Left lung (tissue), 10 donors: ENCODE data around the gene WDR7. TPM values are rescaled to one million over a fixed set of nuclear protein-coding genes. Genes with fewer than 3 reads are reported as not detected.

Experiments
- ATAC-seq: fragments of 200-7000 bp; cut with Tn5 transposase; one replicate; pipeline ENCODE4 v1.9.1; 2020; ENCODE audit warnings: moderate library complexity
- DNase-seq, 4 donors: peaks; one replicate each; pipeline ENCODE4 v3.0.0-alpha.2; 2013 to 2020
- H3K27ac ChIP-seq, 2 donors: fragments of 200-600 bp; sonication (generic) in 1 of 2; one replicate each; pipeline versions ENCODE4 v1.5.0 to v1.8.0; 2020 to 2021
- H3K27me3 ChIP-seq, 2 donors: fragments of 200-600 bp; sonication (generic) in 1 of 2; one replicate each; pipeline versions ENCODE4 v1.5.0 to v1.8.0; 2020 to 2021
- H3K36me3 ChIP-seq, 2 donors: fragments of 200-600 bp; sonication (generic) in 1 of 2; one replicate each; pipeline versions ENCODE4 v1.5.0 to v1.8.0; 2020 to 2021
- H3K4me1 ChIP-seq, 2 donors: fragments of 200-600 bp; one replicate each; pipeline ENCODE4 v1.8.0; 2021
- H3K4me3 ChIP-seq, 2 donors: fragments of 200-600 bp; sonication (generic) in 1 of 2; one replicate each; pipeline versions ENCODE4 v1.5.0 to v1.8.0; 2020 to 2021; ENCODE audit warnings: mild to moderate bottlenecking in 1 of 2
- H3K9me3 ChIP-seq, 2 donors: fragments of 200-600 bp; sonication (generic) in 1 of 2; one replicate each; pipeline versions ENCODE4 v1.5.0 to v1.8.0; 2020 to 2021
- intact Hi-C, 2 donors: fragments of 100-400 bp; cut with DNase I; formaldehyde crosslinking; loops; one replicate each; pipeline versions ENCODE4 v1.11.2 to v1.14.2; 2022
- polyA plus RNA-seq, 6 donors: library from polyadenylated mRNA; unstranded; fragments of 120-200 nt; gene quantifications; one replicate each; pipeline ENCODE4 v1.2.1, GENCODE V29; 2013; ENCODE audit not compliant: insufficient read length in 6 of 6
- total RNA-seq, 2 donors: library from RNA; stranded (reverse); fragmentation: NEBNext Ultra II Directional; extraction: Animal tissue kit (Norgen Biotek cat#: 25700); gene quantifications; one replicate each; pipeline ENCODE4 v1.2.1, GENCODE V29; 2021
- TF ChIP-seq, protein P1 (sequence below), 2 donors: fragments of 200-600 bp; sonication (generic) in 1 of 2; IDR thresholded peaks; one replicate each; pipeline versions ENCODE4 v1.5.0 to v1.8.0; 2021; ENCODE audit warnings: antibody characterized with exemption in 2 of 2
- donor health status: DM: no; HTN: yes; CAD: no.
- donor health status: DM: no; HTN: no; CAD: no.

The WDR7 gene
- total and polyA plus RNA-seq, 8 donors = 10.9 to 37.7 (median 12.8) TPM

DNA sequence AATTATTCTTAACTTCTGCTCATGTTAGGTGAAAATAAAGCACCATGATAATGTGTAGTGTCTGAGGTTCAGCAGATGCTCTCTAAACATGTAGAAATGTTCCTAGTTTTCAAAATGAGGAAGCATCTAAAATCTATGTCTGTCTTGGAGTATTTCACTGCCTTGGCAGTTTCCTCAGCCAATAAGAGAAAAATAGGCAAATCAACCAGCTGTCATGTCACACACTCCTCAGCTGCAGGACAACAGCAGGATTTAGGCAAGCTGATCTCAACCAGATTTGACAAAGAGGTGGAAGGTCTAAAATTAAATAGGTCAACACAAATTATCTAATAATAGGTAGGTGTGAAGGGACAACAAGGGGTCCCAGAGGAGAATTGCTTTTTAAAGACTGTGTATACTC, 331.6 kb downstream of the WDR7 start:
- no peak for DNase-seq
- Histone ChIP-seq H3K27ac (no peak overlapping the region), H3K9me3 (no peaks in the 10 kb centered on the region), H3K36me3 (no peaks in the 10 kb centered on the region), H3K27me3 (no peaks in the 10 kb centered on the region), H3K4me1 (no peaks in the 10 kb centered on the region), H3K4me3 (no peak overlapping the region)
- no peak for ATAC-seq
- TF ChIP-seq, protein P1, sequence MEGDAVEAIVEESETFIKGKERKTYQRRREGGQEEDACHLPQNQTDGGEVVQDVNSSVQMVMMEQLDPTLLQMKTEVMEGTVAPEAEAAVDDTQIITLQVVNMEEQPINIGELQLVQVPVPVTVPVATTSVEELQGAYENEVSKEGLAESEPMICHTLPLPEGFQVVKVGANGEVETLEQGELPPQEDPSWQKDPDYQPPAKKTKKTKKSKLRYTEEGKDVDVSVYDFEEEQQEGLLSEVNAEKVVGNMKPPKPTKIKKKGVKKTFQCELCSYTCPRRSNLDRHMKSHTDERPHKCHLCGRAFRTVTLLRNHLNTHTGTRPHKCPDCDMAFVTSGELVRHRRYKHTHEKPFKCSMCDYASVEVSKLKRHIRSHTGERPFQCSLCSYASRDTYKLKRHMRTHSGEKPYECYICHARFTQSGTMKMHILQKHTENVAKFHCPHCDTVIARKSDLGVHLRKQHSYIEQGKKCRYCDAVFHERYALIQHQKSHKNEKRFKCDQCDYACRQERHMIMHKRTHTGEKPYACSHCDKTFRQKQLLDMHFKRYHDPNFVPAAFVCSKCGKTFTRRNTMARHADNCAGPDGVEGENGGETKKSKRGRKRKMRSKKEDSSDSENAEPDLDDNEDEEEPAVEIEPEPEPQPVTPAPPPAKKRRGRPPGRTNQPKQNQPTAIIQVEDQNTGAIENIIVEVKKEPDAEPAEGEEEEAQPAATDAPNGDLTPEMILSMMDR (IDR thresholded peaks at IDR 0.05) = no peak
- intact Hi-C loops = no loop called here

DNA sequence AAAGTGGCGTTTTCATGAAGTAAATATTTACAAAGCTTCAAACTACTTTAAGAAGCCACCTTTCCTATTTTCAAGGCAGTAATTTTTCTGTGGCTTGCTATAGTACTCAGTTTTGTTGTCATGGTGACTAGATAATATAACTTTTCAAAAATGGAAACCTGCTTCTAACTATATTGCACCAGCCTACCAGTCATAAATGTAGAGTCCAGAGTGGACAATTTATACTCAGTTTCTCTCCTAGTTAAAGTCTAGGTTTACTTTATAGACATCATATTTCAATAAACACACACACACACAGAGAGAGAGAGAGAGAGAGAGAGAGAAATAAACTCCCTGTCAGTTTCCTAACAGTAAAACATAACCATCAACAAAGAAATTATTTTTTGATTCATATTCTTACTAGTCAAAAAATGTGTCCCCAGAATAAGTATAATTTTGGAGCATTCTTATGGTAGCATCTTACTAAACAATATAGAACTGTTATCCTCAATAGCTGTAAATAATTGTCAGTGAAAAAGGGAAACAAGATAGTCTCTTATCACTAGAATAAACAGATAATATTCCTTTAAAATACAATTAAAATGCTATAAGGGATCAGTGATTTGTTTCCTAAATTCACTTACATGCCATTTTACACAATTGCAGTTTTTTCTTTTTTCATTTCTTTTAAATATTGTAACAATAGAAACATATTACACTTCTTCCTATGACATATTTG, 332.3 kb downstream of the WDR7 start:
- no peak overlapping the region for H3K4me3 ChIP-seq
- no peaks in the 10 kb centered on the region for H3K9me3 ChIP-seq
- H3K27ac ChIP-seq = no peak overlapping the region
- TF ChIP-seq, protein P1 (IDR thresholded peaks at IDR 0.05) = no peak
- no peaks in the 10 kb centered on the region for H3K27me3 ChIP-seq
- DNase-seq (no peak), ATAC-seq (no peak)
- H3K4me1 ChIP-seq = no peaks in the 10 kb centered on the region
- H3K36me3 ChIP-seq = no peaks in the 10 kb centered on the region
- intact Hi-C loops = no loop called here

DNA sequence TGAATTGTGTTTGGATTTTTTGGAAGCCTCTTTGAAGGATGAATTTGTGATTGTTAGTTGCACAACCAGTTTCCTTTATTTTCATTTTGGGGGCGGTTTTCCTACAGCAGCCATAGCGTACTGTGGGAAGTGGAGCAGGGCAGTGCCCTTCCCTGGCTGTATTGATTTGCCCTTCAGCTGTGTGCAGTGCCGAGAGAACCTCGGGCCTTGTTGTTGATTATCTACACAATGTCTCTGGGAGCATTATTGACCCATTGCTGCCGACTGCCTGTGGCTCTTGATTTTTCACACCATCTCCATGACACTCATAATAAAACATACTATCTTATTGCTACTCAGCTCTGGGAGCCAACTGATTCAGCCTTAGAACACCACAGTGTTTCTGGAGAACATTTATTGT, 333.6 kb downstream of the WDR7 start:
- TF ChIP-seq, protein P1 (IDR thresholded peaks at IDR 0.05) = no peak
- no peaks in the 10 kb centered on the region for H3K27me3 ChIP-seq
- no peaks in the 10 kb centered on the region for H3K36me3 ChIP-seq
- no peaks in the 10 kb centered on the region for H3K9me3 ChIP-seq
- H3K27ac ChIP-seq = no peak overlapping the region
- H3K4me1 ChIP-seq = no peaks in the 10 kb centered on the region
- no peak overlapping the region for H3K4me3 ChIP-seq
- DNase-seq = no peak
- no peak for ATAC-seq
- intact Hi-C loops = no loop called here

DNA sequence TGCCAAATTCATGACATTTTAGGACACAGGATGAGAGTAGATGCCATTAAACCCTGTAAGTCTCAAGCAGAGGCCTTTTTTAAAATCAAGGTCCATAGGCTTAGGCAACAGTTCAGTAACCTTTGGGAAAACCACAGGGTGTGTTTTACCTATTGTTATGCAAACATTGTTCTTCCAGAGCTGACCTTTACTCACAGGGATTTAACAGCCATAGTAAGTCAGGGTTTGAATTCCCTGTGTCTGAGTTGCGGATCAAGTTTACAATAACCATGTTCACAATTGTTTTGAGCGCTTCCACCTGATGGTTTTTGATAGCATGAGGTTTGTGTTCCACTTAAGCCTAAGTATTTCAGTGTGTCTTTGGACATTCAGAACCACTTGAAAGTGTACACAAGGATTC, 335.7 kb downstream of the WDR7 start:
- H3K4me1 ChIP-seq = no peaks in the 10 kb centered on the region
- H3K36me3 ChIP-seq = no peaks in the 10 kb centered on the region
- no peak overlapping the region for H3K27ac ChIP-seq
- no peak overlapping the region for H3K4me3 ChIP-seq
- TF ChIP-seq, protein P1 (IDR thresholded peaks at IDR 0.05) = no peak
- intact Hi-C loops = no loop called here
- ATAC-seq = no peak
- H3K27me3 ChIP-seq = no peaks in the 10 kb centered on the region
- H3K9me3 ChIP-seq = no peaks in the 10 kb centered on the region
- no peak for DNase-seq

DNA sequence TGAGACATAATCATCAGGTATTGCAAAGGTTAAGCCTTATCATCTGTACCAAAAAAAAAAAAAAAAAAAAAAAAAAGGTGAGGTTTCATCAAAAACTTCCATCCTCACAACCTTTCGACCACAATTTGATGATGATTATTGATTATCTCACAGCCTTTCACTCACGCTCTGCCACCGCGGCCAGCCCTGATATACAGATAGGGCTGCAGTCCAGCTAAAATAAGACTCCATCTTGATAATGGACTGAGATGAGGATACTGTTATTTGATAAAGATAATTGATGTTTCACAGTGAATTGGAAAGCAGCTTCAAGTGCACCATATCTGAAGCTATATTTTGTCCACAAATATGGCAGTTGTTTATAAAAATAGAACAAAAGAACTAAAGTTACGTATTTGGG, 336.1 kb downstream of the WDR7 start:
- H3K27ac ChIP-seq = no peak overlapping the region
- H3K4me3 ChIP-seq = no peak overlapping the region
- TF ChIP-seq, protein P1 (IDR thresholded peaks at IDR 0.05) = no peak
- no peaks in the 10 kb centered on the region for H3K36me3 ChIP-seq
- intact Hi-C loops = no loop called here
- H3K4me1 ChIP-seq = no peaks in the 10 kb centered on the region
- ATAC-seq (no peak), DNase-seq (no peak)
- no peaks in the 10 kb centered on the region for H3K9me3 ChIP-seq
- no peaks in the 10 kb centered on the region for H3K27me3 ChIP-seq
